Stimulated activated naive CD8-positive, alpha-beta T cell treated with anti-CD3 and anti-CD28 coated beads, Interleukin-15, Interleukin-2, amounts not matched to agents 100 U/mL and 50 U/mL, for 24 hours (primary cell): Measurements from ENCODE around the gene GADD45G.

ENCODE experiments used
- ATAC-seq: fragments of 150-1000 bp; cut with Tn5 transposase; one replicate; pipeline ENCODE4 v1.10.0; 2021
- DNase-seq: peaks from one replicate; pipeline ENCODE4 v3.0.0; 2021

Gene GADD45G

GRCh38 chr9:89592963-89593726 lies 11.7 kb upstream of the GADD45G start:
- ATAC-seq (no peak), DNase-seq (no peak)

DNA sequence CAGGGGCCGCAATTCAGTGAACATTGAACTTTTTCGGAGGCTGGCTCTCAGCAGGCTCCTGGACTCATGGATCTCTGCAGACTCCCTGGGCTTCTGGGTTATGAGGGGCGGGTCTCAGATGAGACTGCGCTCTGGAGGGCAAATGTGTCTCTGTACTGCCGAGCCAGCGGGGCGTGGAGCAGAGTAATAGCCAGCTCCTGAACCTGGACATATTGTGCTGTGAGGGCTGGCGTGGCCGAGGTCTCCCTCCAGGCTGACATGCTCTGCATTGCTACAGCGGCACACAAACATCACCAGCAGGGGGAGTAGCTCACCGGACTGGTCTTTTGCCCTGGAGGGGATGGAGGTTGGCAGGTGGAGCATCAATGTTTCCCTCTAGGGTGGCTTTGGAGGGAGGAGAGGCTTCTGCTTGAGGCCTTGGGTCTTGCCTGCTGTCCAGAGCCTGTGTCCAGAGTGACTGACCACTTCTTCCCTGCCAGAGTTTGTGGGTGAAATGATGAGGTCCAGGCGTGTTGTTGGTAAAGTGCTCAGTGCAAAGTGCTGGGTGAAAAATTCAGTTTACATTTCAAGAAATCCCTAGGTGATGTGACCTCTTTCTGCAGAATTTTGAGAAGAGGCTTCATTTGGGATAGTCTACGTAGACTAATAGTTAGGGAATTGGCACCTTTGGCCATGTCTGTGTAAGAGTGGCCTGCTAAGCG lies 10.9 kb upstream of the GADD45G start:
- peak; percentile 57 for ATAC-seq
- peak; percentile 75 for DNase-seq

GRCh38 chr9:89594811-89595550 lies 9.8 kb upstream of the GADD45G start:
- DNase-seq (no peak), ATAC-seq (no peak)

GRCh38 chr9:89595646-89596045 lies 9.2 kb upstream of the GADD45G start:
- no peak for DNase-seq
- ATAC-seq: no peak

DNA sequence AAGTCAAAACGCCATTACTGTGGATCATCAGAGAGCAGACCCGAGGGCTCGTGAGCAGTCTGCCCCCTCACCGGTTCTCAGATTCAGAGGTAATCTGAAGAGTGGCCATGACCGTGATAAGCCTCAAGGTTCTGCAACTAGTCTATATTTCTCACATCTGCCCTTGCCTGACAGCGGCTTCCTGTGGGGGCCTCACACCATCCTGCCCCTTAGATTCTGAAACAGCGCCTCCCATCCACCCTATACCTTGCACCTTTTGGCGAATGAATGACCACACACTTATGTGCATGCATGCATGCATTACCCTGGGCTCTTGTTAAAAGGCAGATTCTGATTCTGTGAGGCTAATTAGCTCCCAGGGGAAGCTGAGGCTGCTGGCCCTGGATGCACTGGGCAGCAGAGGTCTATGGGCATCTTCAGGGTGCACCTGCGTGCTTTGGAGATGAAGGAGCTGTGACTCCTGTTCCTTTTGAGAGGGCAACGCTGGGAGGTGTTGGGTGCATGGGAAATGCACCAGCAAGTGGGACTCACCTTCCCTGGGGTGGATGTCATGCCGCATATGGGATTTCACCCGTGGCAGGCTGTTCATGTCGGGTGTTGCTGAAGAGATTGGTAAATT lies 7.8 kb upstream of the GADD45G start:
- DNase-seq (no peak), ATAC-seq (no peak)

DNA sequence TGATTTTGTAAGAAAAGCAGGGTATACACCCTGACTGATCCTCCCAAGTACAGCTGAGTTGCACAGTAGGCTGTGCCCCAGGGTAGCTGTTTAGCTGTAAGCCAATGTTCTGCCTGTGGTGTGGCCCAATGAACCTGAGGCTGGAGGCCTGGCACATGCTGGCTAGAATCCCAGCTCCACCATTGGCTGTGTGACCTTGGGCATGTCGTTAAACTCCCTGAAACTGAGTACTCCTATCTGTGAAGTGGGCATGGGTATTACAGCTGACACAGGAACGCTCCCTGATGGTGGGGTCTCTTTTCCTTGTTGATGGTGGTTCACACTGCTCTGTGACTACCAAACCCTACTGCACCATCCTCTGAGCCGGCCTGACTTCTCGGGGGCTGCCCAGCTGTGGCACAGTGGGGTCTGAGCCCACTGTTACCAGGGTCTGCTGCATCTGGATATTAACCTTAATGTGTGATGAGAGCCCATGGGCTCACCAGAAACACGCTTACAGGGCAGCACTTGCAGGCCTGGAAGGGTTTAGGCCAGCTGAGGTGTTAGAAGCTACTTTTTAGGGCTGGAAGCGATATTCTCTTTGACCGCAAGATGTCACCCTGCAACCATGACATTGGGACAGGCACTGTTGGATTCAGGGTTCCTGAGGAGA lies 7.0 kb upstream of the GADD45G start:
- DNase-seq (peak; percentile 57), ATAC-seq (no peak)

DNA sequence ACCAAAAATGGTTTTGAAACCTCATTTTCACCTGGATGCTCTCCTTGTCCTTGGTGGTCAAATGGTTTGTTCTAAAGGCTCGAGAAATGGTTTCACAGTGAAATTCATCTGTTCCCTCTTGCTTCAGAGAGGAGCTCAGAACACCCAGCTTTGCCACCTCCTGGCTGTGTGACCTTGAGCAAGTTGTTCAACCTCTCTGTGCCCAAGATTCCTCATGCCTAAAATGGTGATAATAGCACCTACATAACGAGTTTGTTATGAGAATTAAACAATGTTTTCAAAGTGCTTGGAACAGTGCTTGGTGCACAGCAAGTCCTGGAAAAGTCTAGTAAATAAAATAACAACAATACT lies 6.5 kb upstream of the GADD45G start:
- DNase-seq (no peak), ATAC-seq (no peak)

- no peak for ATAC-seq
- DNase-seq: no peak
Measured at GRCh38 chr9:89598926-89599325, 5.9 kb upstream of the GADD45G start.

DNA sequence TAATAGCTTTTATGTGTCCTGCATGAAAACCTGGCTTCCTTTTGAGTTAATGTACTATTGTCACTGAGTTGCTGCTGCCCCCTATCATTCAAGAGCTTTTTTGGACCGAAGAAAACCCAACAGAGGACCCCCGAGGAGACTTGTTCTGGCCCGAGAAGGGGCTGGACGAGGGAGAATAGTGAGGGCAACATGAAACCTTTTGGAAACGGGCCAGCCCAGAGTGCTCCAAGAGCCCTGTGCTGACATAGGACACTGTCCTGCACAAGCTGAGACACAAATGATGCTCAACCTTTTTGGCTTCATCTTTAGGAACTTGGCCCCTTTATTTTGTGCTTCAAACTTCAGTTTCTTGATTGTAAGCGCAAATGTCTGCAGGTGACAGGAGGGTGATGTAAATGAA lies 4.0 kb upstream of the GADD45G start:
- DNase-seq (no peak), ATAC-seq (no peak)

DNA sequence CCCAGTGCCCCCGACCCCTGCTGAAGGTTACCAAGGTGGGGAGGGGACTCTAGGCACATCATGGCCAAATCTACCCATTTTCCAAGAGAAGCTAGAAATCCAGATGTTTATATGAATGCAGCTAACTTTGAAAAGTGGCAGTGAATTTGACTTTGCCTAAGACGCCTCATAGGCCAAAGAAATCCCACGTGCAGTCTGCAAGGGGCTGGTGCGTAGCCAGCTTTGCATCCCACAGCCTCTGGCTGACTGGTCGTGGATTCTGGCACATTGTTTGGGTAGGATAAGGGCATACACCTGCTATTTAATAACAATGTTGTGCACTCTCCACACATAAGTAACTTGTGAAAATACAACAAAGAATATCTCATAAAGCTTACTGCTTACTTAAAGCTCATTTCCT lies 3.5 kb upstream of the GADD45G start:
- DNase-seq (no peak), ATAC-seq (no peak)

DNA sequence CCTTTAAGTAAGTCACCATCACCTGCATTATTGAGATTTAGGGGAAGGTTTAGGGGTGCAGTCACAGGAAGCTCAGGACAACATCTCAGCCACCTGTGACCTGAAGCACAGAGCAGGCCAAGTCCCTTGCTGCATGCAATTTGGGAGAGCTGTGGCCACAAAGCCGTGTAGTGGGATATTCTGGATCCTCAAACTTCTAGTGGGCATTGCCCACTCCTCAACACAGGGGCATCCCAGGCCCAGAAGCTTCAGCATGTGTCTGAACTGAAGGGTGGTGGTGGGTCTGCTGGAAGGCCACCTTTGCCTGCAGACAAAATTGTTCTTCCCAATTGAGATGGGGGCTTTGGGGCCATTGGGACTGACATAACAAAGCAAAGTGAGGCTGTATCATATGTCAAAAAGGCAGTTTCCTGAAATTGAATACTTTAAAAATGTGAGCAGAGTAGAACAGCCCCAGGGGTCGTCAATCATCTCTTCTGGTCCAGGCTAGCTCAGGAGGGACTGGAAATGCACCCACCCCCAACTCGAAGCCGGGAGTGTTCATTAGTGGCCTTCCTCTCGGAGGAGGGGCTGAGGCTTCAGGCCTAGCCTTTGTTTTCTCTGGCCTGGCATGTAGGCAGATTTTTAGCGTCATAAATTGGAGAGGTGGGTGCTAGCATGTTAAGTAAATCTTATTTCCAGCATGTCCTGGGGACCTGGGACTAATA lies 2.8 kb upstream of the GADD45G start:
- ATAC-seq: no peak
- DNase-seq: no peak

- ATAC-seq (no peak), DNase-seq (peak; percentile 92)
Measured at GRCh38 chr9:89602978-89603766, 1.6 kb upstream of the GADD45G start.

DNA sequence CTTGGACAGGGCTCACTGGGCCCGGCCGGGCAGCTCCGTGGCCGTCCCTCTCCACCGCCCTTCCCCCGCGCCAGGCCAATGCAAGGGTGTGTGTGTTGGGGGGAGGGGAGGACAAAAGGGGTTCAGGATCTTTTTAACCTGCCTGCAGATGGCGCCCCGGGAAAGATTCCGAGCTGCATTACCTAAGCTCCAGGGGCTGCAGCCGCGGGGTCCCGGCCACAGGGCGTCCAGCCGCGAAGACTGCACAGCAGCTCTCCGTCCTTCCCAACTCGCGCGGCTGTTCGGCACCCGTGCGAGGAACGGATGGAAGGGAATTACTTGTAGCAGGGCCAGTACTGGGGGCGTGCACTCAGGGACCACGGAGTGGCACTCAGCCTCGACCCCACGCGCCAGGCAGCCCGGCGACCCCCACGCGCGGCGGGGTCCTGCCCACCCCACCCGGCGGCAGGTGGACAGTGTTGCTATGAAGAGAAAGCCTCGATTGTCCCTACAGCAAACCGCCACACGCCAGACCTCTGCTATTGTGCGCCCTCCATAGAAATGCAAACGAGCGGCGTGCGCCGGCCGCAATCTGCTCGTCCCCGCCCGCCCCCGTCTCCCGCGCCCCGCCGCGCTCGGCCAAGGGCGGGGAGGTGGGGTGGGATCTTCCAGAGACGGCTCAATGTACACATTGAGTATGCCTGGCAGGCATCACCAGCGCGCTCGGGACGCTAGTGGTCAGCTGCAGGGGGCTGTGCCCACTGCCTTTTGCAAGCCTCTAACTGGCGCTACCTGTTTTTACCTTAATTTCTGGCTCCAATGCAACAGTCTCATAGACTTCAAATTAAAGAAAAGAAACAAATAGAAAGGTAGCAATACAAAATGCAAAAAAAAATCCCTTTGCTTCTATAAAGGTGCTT lies 796 bp upstream of the GADD45G start:
- ATAC-seq (no peak), DNase-seq (peak; percentile 59)

GRCh38 chr9:89605465-89606048 lies 745 bp downstream of the GADD45G start:
- ATAC-seq (peak; percentile 29), DNase-seq (peak; percentile 62)

GRCh38 chr9:89606049-89606623 lies 1.3 kb downstream of the GADD45G start:
- no peak for ATAC-seq
- DNase-seq: peak; percentile 50

- ATAC-seq (peak; percentile 73), DNase-seq (peak; percentile 59)
Measured at GRCh38 chr9:89606624-89607311, 2.0 kb downstream of the GADD45G start.

GRCh38 chr9:89608641-89609335 lies 4.0 kb downstream of the GADD45G start:
- DNase-seq (no peak), ATAC-seq (no peak)
